T follicular helper cell (primary cell): ENCODE data around the gene RBBP8NL.

Experiments used
- DNase-seq: peaks from one replicate; pipeline ENCODE4 v3.0.0-alpha.2; 2020; ENCODE audit warnings: low read depth
- total RNA-seq, 2 experiments: gene quantifications; one replicate each; lab custom pipeline; 2026; lab: John Stamatoyannopoulos, UW

RBBP8NL gene, protein sequence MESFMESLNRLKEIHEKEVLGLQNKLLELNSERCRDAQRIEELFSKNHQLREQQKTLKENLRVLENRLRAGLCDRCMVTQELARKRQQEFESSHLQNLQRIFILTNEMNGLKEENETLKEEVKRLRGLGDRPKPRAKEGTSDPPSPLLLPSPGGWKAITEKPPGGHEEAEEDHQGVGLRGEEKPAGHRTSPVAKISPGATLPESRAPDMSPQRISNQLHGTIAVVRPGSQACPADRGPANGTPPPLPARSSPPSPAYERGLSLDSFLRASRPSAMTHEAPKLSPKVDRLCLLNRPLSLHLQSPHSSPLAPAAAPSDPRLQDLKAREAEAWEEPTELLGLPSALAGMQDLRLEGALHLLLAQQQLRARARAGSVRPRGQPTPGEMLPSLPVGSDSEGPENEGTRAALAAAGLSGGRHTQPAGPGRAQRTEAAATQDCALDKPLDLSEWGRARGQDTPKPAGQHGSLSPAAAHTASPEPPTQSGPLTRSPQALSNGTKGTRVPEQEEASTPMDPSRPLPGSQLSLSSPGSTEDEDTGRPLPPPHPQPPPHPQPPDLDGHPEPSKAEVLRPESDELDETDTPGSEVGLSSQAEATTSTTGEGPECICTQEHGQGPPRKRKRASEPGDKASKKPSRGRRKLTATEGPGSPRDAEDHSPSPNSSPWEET
- total RNA-seq = 0 reads per million in 2 experiments

DNA sequence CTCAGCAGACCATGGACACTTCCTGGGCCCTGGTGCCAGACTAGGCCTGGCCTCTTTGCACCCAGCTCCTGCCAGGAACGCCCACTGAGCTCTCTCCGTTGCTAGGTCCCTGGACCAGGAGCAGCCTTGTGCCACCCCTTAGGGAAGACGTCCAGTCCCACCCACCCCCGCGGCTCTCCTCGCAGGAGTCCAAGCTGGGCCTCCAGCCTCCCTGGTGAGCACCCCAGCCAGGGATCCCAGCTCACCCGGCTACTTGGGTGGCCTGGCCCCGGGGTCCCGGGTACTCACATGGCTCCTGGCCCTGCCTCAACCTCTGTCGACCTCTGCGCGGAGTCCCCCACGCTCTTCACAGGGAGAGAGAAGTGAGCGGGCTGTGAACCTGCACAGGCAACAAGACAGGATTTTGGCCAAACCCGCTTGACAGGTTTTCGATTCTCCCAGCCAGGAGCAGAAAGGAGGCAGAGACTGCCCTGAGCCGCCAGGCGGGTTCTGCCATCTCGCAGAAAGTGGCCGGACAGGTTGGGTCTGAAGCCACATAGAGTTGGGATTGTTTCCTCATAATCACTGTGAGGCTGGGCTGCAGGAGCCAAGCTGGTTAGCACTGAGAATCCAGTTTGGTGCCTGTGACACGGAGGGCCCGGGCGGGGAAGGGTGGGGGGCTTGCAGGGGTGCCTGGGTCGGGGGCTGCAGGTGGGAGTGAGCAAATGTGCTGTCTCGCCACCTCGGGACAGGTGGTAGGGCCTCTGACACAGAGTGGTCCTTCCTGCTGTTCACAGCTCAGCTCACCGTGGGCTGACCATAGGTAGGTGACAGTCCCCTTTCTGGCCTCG is at the start of gene RBBP8NL:
RBBP8NL (minus strand) TSS at position 368 of the 830 bp plus-strand sequence. CDS start 7,892 bp downstream, outside the sequence.
- DNase-seq = no peak

DNA sequence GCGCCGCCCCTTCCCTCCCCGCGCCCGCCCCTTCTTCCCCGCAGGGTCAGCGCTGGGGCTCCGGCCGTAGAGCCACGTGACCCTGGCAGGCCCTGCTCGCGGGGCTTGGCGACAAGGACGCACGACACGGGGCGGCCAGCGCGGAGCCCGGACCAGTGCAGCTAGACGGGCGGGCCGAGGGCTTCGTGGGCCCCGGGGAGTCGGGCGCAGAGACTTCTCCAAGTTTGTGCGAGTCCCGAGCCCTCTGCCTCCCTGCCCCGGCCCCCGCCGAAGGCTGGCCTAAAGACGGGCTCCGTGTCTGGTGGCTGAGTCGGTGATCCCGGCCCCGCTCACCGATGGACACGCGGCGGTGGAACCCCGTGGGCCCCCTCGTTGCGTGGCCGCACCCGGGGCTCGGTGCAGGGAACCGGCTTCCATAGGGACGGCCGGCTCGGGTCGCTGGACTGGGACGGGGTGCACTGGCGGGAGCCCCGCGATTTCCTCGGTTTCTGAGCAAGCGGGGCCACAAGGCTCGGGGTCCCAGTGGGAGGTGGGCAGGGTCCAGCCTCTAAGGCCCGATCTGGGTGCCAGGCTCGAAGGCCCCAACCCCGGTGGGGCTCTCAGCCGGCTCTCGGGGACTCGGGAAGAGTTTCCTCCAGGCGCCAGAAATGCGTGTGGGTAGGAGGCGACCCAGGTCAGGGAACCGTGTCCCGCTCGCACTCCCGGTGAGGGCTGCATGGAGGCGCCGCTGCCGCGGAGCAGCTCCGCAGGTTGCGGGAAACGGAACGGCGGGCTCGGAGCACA is 48.9 kb upstream of the RBBP8NL start:
- no peak for DNase-seq

DNA sequence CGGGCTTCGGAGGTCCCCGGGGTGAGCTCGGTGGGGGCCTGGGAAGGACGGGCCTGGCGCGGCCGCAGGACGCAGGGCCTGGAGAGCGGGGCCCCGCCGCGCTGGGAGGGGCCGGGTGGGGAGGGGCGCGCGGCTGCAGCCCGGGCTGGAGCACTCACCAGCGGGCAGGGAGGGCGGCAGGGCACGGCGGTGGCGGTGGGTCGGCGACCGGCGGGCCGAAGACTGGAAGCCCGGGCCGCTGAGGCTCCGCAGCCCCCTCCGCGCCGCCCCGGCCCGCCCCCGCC is 48.4 kb upstream of the RBBP8NL start, which contains the start of gene GATA5:
GATA5 (minus strand) TSS at position 224 of the 284 bp plus-strand sequence. CDS start 474 bp downstream, outside the sequence.
- no peak for DNase-seq

DNA sequence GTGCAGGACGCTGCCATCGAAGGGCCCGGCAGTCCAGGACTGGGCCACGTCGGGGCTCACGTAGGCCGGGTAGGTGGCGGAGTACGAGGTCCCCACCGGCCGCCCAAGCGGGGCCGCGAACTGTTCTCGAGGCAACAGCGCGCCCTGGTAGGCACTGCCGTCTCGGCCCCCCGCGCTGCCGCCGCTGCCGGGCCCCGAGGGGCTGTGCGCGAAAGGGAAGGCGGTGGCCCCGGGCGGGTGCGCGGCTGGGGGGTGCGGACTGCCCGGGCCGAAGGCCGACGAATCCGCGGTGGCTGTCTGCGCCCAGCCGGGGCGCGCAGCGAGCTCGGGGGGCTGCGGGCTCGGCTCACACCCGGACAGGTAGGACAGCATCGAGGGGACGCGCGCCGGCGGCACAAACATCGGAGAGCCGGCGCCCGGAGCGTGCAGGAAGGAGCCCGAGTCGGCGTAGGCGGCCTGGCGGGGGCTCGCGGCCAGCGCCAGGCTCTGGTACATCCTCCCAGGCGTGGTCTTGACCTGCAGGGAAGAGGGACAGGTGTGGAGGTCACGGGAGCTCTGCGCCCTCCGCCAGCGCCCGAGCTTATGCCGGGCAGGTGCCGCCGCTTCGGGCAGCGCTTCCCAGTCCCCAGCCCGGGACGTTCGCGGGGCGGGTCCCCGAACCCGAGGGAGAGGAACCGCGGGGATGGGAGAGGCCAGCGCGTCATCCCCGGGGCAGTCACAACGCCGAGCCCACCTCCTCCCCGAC is 47.9 kb upstream of the RBBP8NL start:
- no peak for DNase-seq

DNA sequence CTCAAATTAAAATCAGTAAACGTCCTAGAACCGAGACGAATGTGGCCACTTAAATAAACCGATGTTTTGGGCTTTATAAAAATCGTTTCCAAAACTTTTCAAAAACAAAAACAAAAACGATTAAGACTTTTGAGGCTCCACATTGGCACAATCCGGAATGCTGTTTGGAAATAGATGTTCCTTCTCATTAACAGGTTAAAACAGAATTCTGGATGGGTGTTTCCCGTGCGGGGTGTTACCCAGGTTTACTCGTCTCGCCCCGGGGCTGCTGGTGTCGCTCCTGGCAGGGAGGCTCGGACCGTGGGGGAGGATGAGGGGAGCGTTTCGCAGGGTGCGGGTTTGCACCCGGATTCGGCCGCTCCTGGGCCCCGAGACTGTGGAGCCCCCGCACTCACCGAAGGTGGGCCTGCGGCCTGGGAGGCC is 47.3 kb upstream of the RBBP8NL start:
- no peak for DNase-seq

DNA sequence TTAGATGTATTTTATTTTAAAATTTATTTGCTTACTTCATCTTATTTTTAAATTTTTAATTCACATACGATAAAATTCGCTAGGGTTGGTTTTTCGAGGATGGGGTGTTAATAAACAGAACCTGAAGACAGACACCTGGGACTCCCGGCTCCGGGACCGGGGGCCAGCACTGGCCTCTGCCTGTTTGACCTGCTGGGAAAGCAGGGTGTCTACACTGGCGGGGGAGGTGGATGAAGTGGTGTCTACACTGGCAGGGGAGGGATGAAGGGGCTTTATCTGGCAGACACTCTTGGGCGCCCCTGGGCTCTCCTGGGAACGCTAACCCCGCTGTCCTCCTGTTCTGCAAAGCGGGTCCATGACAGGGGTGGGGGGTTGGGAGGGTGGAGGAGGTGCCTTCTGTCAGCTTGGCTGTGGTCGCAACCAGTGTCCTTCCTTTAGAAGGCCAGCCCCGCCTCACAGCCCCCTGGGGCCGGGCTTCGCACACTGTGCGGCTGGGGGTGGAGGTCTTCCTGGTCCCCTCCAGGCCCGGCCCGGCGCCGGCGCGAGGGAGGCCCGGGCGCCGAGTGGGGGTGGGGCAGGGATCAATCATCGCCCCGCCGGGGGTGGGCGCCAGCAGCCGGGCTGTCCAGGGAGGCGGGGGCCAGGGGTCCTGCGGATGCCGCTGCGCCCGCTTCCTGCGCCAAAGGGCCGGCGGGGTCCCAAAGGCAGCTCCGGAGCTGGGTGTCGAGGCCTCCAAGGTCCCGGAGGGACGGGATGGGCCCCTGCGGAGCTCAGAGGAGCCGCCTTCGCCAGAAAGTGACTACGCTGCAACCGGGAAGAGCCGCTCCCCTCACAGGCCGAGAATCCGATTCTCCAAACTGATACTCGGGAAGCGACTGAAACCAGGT is 46.6 kb upstream of the RBBP8NL start:
- DNase-seq = no peak

DNA sequence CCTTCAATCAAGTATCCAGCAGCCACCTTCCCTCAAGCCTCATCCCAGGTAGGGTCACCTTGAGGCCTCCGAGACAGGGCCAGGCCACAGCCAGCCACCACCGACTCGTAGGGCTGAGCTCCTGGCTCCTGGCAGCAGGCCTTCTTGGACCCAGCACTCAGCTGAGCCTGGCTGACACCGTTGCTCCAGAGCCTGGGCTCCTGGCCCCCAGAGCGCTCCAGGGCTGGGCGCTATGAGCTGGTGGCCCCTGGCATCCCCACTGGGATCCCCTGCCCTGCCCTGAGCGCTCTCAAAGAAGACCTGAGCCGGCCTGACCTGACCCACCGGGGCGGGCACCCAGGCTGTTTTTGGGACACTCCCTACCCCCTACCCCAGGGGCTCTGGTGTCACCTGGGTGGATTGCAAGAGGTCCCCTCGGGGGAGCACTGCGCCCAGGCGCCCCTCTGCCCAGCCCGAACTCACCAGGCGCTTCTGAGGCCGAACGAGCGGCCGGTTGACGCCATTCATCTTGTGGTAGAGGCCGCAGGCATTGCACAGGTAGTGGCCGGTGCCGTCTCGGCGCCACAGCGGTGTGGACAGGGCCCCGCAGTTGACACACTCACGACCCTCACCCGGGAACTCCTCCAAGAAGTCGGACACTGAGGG is 45.7 kb upstream of the RBBP8NL start:
- DNase-seq = no peak

DNA sequence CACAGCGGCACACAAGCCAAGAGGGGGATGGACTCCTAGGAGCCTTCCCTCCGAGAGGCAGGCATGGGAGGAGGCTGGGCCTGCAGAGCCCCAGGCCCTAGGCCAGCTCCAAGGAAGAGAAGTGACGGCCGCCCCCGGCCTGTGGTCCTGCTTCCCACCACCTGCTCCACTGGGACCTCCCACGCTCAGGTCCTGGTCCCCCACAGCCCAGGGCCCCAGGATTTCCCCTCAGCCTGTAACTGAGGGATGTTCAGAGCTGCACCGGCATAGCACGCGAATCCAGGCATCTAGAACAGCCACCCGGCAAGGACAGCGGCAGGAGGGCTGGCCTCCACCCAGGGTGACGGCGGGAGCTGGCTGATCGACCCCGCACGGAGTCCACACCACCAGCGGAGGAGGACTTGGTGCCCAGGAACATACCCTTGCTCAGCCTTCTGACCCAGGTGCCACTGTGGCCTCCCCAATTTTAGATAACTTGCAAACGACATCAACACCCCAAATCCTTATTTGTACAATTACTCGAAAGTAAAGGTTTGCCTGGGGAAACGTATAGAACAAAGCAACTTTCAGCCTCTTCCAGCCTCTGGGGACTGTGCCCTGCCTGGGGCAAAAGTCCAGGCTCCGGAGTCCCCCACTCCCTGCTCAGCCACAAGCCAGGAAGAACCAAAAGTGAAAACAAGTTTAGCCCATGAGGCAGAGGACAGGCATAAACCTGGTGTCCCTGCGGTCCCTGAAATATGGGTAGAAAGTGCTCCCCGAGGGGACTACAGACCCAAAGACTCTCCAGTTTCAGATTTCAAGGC is 45.0 kb upstream of the RBBP8NL start:
- DNase-seq = no peak

DNA sequence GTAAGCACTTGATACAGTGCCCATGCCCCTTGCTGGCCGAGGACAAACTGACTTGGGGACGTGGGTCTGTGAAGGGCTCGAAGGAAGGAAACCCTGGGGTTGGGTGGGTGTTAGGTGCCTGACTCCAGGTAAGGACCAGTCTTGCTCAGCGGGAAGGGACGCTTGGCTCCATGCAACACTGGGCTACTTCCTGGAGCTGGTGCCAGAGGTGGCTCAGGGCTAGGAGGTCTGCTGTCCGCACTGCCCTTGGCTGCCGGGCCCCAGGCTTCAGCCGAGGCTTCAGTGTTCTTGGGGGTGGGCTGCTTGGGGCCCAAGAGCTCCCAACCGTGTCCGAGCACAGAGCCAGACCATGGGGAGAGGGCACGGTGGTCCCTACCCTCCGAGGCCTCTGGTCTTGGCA is 43.1 kb upstream of the RBBP8NL start:
- no peak for DNase-seq

DNA sequence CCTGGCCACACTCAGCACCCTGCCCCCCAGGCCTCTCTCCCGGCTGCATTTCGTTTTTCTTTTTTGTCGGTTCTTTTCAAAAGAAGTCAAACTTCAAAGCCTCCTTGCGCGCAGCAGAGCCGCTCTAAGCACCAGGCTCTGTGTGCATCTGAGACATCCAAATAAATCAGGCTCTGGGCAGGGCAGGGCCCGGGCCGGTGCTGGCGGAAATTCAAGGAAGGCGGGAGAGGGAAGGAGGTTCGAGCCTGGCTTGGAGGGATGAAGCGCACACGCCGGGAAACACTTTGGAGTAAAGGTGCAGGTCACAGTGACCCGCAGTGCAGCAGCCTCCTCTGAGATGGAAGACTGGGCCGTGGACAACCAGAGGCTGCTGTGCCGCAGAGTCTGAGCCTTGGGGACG is 42.7 kb upstream of the RBBP8NL start:
- no peak for DNase-seq

DNA sequence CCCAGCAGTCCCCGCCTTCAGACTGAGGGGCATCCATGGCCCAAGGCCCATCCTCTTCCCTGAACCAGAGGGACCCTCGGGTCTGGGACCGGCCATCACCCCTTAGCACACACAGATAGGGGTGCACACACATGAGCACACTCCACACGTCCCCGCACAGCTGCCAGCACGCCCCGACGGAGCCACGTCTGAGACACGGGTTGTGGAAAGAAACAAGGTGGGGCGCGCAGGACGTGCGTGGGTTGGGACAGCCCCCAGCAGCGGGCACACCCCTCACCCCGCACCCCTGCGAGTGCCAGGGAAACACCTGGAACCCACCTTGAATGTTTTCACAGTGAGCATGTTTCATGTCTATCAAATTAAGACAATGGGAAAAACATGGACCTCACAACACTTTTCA is 42.0 kb upstream of the RBBP8NL start:
- DNase-seq = no peak

DNA sequence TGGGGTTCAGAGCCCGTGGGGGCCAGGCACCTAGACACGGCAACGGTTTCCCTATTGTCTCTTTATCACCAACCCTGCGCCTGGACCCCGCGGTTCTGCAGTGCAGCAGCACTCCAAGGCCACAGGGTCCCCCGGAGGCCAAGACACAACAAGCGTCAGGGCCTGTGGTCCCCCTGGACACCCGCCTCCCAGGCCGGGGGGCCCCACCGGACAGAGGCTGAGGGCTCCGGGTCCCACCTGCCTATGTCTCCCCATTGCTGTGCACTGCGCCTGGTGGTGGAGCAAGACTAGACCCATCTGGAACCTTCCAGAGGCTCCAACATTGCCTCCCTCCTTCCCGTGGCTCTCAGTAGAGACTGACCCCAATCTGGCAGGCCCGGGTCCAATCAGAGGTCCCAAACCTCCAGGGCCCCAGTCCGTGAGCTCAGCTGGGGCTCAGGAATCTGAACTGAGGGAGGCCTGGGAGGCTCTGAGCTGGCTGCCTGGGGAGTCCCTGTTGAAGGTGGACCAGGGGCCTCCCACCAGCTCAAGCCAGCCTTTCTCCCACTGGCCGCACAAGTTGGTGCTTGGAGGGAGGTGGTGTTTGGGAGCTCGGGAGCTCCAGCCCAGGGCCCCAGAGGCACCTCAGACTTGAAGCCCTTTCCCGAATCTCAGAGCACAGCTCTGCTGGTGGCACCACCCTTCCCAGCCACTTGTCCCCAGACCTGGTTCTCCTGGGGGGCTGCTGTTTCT is 39.6 kb upstream of the RBBP8NL start:
- no peak for DNase-seq

DNA sequence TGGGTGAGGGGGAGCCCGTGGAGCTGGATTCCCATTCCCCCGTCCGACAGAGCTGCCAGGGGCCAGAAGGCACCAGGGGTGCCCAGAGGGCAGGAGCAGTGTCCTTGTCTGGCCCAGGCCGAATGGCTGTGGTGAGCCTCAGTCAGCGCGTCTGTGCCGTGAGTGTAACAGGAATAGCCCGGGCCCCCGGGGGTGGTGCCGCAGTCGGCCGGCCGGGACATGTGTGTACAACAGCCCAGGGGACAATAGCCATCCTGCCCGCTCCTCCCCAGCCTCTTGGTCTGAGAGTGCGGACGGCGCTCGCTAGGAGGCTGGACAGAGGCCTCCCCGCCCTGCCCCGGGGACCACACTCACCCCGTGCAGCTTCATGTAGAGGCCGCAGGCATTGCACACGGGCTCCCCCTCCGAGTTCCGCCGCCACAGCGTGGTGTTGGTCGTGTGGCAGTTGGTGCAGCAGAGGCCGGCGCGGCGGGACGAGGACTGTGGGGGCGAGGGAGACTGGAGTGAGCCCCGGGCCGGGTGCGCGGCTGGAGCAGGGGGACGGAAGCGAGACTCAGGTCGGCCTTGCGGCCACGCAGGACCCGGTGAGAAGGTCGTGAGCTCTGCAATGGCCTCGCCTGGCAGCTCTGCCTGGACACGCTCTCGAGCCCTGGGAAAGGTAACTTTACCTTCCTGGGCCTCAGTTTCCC is 38.9 kb upstream of the RBBP8NL start:
- DNase-seq = no peak

DNA sequence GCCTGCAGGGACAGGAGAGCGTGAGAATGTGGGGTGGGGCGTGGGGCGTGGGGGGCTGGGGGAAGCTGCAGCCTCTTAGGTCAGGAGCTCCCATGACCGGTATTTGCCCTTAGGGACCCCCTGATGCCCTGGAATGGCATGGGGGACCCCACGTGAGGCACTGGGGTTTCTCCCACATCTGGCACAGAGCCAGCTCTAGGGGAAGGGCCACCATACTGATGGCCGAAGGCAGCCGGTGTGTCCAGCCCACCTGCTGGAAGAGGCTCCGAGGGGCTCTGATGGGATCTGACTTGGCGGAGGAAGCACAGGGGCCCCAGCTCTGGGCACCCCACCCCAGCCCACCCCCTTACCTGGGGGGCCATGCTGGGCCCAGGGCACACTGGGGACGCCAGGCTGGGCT is 37.7 kb upstream of the RBBP8NL start:
- DNase-seq = no peak

DNA sequence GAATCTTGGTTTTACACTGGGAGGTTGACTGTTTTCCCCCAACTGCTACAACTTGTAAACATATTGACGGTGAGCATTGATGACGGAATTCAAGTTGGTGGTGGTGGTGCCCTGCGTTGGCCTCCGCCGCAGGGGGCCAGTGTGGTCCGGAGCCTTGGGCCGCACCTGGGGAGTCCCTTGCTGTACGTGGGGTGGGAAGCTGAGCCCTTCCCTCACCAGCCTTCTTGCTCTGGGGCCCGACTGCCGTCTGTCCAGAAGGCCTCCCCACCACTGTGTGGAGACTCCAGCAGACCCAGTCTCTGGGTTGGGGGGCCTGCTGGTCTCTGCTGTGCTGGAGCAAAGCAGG is 37.1 kb upstream of the RBBP8NL start:
- DNase-seq = no peak

DNA sequence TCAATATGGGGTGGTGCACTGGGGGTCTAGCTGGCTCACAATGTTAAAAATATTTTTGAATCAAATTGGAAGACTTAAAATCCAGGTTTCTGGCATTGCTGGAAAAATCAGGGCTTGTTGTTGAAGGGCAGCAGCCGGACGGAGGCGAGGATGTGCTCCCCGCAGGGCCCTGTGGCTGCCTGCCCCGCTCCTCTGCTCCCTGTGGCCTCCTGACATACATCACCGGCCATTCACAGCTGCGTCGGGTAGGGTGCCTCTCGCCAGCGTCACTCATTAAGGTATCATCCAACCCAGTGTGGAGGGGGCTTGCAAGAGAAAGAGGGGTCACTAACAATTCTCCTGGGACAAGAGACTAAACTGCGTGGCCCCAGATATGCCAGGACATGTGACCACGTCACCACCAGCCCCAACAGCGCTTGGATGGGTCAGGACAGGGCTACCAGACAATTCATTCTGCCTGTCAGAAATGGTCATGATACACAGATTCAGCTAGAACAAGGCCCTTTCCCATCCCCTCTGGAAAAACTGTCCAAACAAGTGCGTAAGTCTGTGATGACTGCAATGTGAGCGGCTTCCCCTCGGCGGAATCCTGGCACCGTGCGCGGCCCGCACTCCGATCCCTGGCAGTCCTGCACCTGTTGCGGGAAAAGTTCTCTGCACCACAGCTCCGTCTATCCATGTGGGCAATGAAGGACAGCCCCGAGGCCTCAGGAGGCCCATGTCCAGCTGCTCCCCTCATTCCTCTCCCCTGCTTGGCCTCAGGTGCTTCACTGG is 36.5 kb upstream of the RBBP8NL start:
- DNase-seq = no peak
